NCI-H69 (cell line): Measurements from ENCODE around the gene ZNF284.
A peak's percentile ranks its signal among the peaks of the same experiment; 100 is the strongest.
"Not testable (repeated sequence)": the region's sequence is repeated elsewhere in the genome, so short reads cannot be mapped to it uniquely, and the experiment has no call there.

ENCODE experiments used
- DNase-seq: peaks from one replicate; lab custom pipeline; 2025; lab: John Stamatoyannopoulos, UW

ZNF284 gene

DNA sequence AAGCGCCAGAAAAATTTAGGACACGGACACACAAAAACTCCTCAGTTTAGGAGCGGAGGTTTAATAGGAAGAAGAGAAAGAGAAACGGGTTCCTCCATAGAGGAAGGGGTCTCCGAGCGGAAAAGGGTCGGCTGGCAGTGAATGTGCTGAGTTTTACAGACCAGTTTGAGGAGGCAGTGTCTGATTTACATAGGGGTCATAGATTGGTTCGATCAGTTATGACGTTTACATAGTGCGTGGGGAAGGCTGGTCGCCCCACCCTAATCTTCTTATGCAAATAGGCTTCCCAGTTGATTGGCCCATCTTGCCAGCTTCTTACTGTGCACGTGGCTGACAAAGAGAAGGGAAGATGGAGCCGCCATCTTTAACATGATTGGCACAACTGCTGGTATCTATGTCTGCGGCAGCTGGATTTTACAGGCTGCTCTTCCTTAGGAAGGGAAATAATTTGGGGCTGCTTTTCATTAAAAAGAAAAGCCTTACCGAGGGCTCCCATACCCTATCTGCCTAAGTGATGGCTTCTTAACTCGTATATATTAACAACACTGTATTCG, 40.0 kb downstream of the ZNF284 start:
- peak; percentile 84 for DNase-seq

DNA sequence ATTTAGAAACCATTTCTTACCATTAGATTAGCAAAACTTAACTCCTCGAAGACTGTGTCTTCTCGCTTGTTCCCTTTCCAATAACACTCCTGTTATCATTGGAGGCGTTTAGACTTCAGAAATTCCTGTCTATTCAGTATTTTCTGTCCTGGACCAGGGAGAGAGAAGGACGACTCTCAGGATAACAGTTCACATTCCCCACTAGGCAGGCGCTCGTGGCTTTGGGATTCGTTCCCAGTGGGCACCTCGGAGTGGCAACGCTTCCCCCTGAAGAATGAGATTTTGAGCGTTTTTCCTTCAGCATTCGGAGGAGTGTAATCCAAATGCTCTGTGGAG, 40.8 kb downstream of the ZNF284 start:
- no peak for DNase-seq

DNA sequence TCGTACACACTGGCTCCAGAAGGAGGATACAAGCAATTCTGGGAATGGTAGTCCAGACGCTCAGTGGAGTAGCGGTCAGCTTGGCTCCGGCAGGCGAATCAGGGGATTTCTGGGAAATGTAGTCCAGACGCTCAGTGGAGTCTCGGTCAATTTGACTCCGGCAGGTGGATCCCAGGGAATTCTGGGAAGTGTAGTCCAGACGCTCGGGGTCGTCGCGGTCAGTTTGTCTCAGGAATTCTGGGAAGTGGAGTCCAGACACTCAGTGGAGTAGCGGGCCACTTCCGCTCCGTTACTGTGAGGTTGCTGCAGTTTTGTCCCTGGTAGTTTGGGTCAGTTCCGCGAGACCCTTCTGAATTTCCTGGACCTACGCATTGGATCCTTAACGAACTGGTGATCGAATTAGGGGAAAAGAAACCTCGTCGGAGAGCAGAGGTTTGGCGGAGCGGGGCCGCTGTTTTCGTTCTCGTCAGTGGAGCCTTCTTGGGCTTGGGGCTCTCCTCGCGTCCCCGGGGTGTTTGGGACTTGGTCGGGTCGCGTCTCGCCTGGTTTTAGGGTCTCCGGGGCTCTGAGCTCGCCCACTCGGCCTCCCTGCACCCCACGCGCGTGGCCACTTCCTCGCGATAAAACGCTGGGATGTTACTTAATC, 41.3 kb downstream of the ZNF284 start, which contains the start of gene ZNF225:
Gene ZNF225 (plus strand): TSS at position 262 of the 646 bp plus-strand sequence. CDS start 2,429 bp downstream, outside the sequence.
- DNase-seq = peak; percentile 99

DNA sequence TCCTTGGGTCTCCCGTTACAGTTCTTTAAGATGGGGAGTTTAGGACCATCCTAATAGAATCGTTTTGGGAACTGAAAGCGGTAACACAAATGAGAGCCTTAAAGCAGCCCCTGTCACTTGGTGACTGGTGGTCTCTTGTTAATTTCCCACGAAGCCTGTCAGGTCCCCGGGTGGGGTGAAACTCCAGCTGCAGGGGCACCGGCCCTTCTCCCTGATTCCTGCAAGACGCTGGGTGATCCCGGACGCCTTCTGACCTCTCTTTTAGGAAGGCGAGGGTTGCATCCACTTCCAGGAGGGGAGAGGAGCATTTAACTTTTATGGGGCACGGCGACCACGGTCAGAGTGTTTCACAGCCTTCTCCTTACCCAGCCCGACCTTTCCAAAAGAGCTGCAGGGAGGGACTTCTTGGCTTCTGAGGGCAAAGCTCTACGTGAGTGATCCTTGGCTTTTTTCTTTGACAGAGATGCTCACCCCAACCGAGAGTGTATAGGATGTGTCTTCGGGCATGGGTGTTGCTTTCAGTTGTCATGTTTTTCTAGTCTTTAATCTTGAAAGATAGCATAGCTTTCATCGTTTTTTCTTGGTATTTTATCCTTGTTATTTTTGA, 41.9 kb downstream of the ZNF284 start:
- DNase-seq = peak; percentile 39

DNA sequence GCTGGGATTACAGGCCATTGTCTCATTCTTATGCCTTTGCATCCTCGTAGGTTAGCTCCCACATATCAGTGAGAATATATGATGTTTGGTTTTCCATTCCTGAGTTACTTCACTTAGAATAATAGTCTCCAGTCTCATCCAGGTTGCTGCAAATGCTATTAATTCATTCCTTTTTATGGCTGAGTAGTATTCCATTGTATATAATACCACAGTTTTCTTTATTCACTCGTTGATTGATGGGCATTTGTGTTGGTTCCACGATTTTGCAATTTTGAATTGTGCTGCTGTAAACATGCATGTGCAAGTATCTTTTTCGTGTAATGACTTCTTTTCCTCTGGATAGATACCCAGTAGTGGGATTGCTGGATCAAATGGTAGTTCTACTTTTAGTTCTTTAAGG, 49.2 kb downstream of the ZNF284 start:
- not testable (repeated sequence) for DNase-seq

DNA sequence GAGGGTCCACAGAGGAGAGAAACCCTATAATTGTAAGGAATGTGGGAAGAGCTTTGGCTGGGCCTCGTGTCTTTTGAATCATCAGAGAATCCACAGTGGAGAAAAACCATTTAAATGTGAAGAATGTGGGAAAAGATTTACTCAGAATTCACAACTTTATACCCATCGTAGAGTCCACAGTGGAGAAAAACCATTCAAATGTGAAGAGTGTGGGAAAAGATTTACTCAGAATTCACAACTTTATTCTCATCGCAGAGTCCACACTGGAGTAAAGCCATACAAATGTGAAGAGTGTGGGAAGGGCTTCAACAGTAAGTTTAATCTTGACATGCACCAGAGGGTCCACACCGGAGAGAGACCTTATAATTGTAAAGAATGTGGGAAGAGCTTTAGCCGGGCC, 60.0 kb downstream of the ZNF284 start:
- no peak for DNase-seq
